Right lobe of liver (tissue), 4 donors: ENCODE results near the gene CTSL.

Source experiments
- CTCF ChIP-seq, 4 donors: fragments of 200-600 bp in 3 of 4; fragments of 450-650 bp in 1 of 4; IDR thresholded peaks; one replicate each; pipeline versions ENCODE4 v1.5.1 to v1.8.0; 2016 to 2022; ENCODE audit warnings: antibody characterized with exemption in 4 of 4, mild to moderate bottlenecking in 2 of 4
- POLR2A ChIP-seq: fragments of 450-650 bp; IDR thresholded peaks from one replicate; pipeline ENCODE4 v1.6.1; 2017; ENCODE audit warnings: antibody characterized with exemption, mild to moderate bottlenecking
- donor health status: DM: no; HTN: no; CAD: no.
- donor health status: DM: no; HTN: no; CAD: no.
- donor health status: DM: no; HTN: yes; CAD: no.

GRCh38 chr9:87694236-87694755, 31.6 kb upstream of the CTSL start:
- TF ChIP-seq POLR2A (no peak), CTCF (IDR thresholded peaks at IDR 0.05) (no peak)
